Ascending aorta (tissue), 2 donors: ENCODE results near the gene NOC4L. TPM values are rescaled to one million over a fixed set of nuclear protein-coding genes. Genes with fewer than 3 reads are reported as not detected.

ENCODE experiments used
- DNase-seq, 2 donors: peaks; one replicate each; pipeline ENCODE4 v3.0.0-alpha.2; 2019; ENCODE audit warnings: low spot score in 2 of 2
- H3K27ac ChIP-seq, 2 donors: fragments of 200-600 bp; sonication (generic); one replicate each; pipeline ENCODE4 v1.5.1; 2016 to 2017; ENCODE audit warnings: mild to moderate bottlenecking in 1 of 2
- H3K27me3 ChIP-seq: fragments of 200-600 bp; sonication (generic); one replicate; pipeline ENCODE4 v1.5.1; 2017
- H3K36me3 ChIP-seq, 2 donors: fragments of 200-600 bp; sonication (generic); one replicate each; pipeline ENCODE4 v1.5.1; 2016
- H3K4me1 ChIP-seq, 2 donors: fragments of 200-600 bp; sonication (generic); one replicate each; pipeline ENCODE4 v1.5.1; 2016 to 2017; ENCODE audit warnings: mild to moderate bottlenecking in 1 of 2
- H3K4me3 ChIP-seq, 2 donors: fragments of 200-600 bp; sonication (generic); one replicate each; pipeline ENCODE4 v1.5.1; 2016 to 2017; ENCODE audit warnings: mild to moderate bottlenecking in 1 of 2
- H3K9me3 ChIP-seq, 2 donors: fragments of 200-600 bp; sonication (generic); one replicate each; pipeline ENCODE4 v1.5.1; 2016
- CTCF ChIP-seq, 3 experiments: fragments of 200-600 bp in 2 of 3; fragments of 450-650 bp in 1 of 3; sonication (generic) in 2 of 3; IDR thresholded peaks; one replicate each; pipeline ENCODE4 v1.5.1; 2016 to 2019; ENCODE audit warnings: antibody characterized with exemption in 3 of 3, mild to moderate bottlenecking in 1 of 3, moderate library complexity in 1 of 3
- intact Hi-C: fragments of 100-400 bp; cut with DNase I; formaldehyde crosslinking; loops from one replicate; pipeline ENCODE4 v1.15.1; 2023
- total RNA-seq: library from RNA; depleted of rRNA; stranded (reverse); fragments of >200 nt; gene quantifications from one replicate; pipeline ENCODE4 v1.1.0, GENCODE V29; 2016

Gene NOC4L
- total RNA-seq, 1 donor from 2014 or later, result 9.2 TPM

- Histone ChIP-seq H3K36me3 (peaks cover 63 to 80% of the 10 kb centered on the region in 2 donors), H3K9me3 (no peaks in the 10 kb centered on the region), H3K27ac (no peak overlapping the region), H3K4me1 (no peaks in the 10 kb centered on the region), H3K4me3 (no peak overlapping the region), H3K27me3 (no peaks in the 10 kb centered on the region)
- DNase-seq, result no peak
- no peak for TF ChIP-seq CTCF (IDR thresholded peaks at IDR 0.05)
- intact Hi-C loops, result no loop called here
Observed at GRCh38 chr12:132125736-132126135, 18.5 kb upstream of the NOC4L start.

- no peaks in the 10 kb centered on the region for H3K9me3 ChIP-seq
- H3K27ac ChIP-seq, result no peak overlapping the region
- no peak overlapping the region for H3K4me3 ChIP-seq
- intact Hi-C loops, result no loop called here
- peaks cover 51 to 67% of the 10 kb centered on the region in 2 donors for H3K36me3 ChIP-seq
- H3K4me1 ChIP-seq, result no peaks in the 10 kb centered on the region
- TF ChIP-seq CTCF (IDR thresholded peaks at IDR 0.05), result no peak
- no peak for DNase-seq
- no peaks in the 10 kb centered on the region for H3K27me3 ChIP-seq
Observed at GRCh38 chr12:132127041-132127440, 17.2 kb upstream of the NOC4L start.

GRCh38 chr12:132129007-132129406 is 15.2 kb upstream of the NOC4L start:
- Histone ChIP-seq H3K4me1 (no peaks in the 10 kb centered on the region), H3K27me3 (no peaks in the 10 kb centered on the region), H3K9me3 (no peaks in the 10 kb centered on the region), H3K27ac (no peak overlapping the region), H3K36me3 (peaks cover 34 to 49% of the 10 kb centered on the region in 2 donors), H3K4me3 (no peak overlapping the region)
- no peak for TF ChIP-seq CTCF (IDR thresholded peaks at IDR 0.05)
- DNase-seq, result no peak
- intact Hi-C loops, result no loop called here

- intact Hi-C loops, result no loop called here
- Histone ChIP-seq H3K27ac (no peak overlapping the region), H3K9me3 (no peaks in the 10 kb centered on the region), H3K4me1 (no peaks in the 10 kb centered on the region), H3K27me3 (no peaks in the 10 kb centered on the region), H3K4me3 (no peak overlapping the region), H3K36me3 (peaks cover 30 to 34% of the 10 kb centered on the region in 2 donors)
- no peak for DNase-seq
- TF ChIP-seq CTCF (IDR thresholded peaks at IDR 0.05), result no peak
Observed at GRCh38 chr12:132130690-132131089, 13.6 kb upstream of the NOC4L start.

- no peak overlapping the region for H3K27ac ChIP-seq
- no peak for DNase-seq
Observed at GRCh38 chr12:132131229-132131628, 13.0 kb upstream of the NOC4L start.

More at GRCh38 chr12:132131229-132131628, 13.0 kb upstream of the NOC4L start:
- no peaks in the 10 kb centered on the region for H3K4me1 ChIP-seq
- H3K36me3 ChIP-seq, result peaks cover 25 to 29% of the 10 kb centered on the region in 2 donors
- no peak overlapping the region for H3K4me3 ChIP-seq
- no peaks in the 10 kb centered on the region for H3K27me3 ChIP-seq
- H3K9me3 ChIP-seq, result no peaks in the 10 kb centered on the region
- no peak for TF ChIP-seq CTCF (IDR thresholded peaks at IDR 0.05)
- intact Hi-C loops, result no loop called here
